ENCODE results near the gene OR1E1. TPM values are rescaled to one million over a fixed set of nuclear protein-coding genes. Genes with fewer than 3 reads are reported as not detected.
"Not testable (repeated sequence)": the region's sequence is repeated elsewhere in the genome, so short reads cannot be mapped to it uniquely, and the experiment has no call there.

Gene OR1E1
- not detected for polyA plus RNA-seq (2013, experiment 1 of 2)
- polyA plus RNA-seq (2013, experiment 2 of 2) = not detected

GRCh38 chr17:3398310-3398709 is at the start of gene OR1E1:
Gene OR1E1, minus strand, starts transcription at chr17:3398410. Its CDS starts 0 bp downstream, at chr17:3398410.
- WGBS, 2 experiments (ENCODE audit: insufficient coverage in 2 of 2) = no CpG with 5 or more reads among the region's 1 CpG
- Histone ChIP-seq H3K36me3 (ENCODE audit: control insufficient read depth, insufficient read depth, low read length) (no peaks in the 10 kb centered on the region), H3K4me3 (ENCODE audit: extremely low read depth, insufficient read depth, low read length, poor library complexity, severe bottlenecking) (no peak within 1 kb of the TSS), H3K27ac (ENCODE audit: low read depth, low read length, severe bottlenecking) (no peak within 1 kb of the TSS), H3K9me3 (ENCODE audit: control insufficient read depth, low read length) (no peaks in the 10 kb centered on the region), H3K4me1 (ENCODE audit: control insufficient read depth, insufficient read depth, low read length, poor library complexity, severe bottlenecking) (no peaks in the 10 kb centered on the region)

GRCh38 chr17:3447625-3448024 is 49.4 kb upstream of the OR1E1 start:
- Histone ChIP-seq H3K9me3 (ENCODE audit: control insufficient read depth, low read length) (no peaks in the 10 kb centered on the region), H3K27ac (ENCODE audit: low read depth, low read length, severe bottlenecking) (no peak overlapping the region), H3K36me3 (ENCODE audit: control insufficient read depth, insufficient read depth, low read length) (no peaks in the 10 kb centered on the region), H3K4me1 (ENCODE audit: control insufficient read depth, insufficient read depth, low read length, poor library complexity, severe bottlenecking) (no peaks in the 10 kb centered on the region), H3K4me3 (ENCODE audit: extremely low read depth, insufficient read depth, low read length, poor library complexity, severe bottlenecking) (no peak overlapping the region)
- WGBS, 2 experiments (ENCODE audit: insufficient coverage in 2 of 2) = 17 to 71% methylated on average over 1 of the region's 2 CpGs

- Histone ChIP-seq H3K4me1 (ENCODE audit: control insufficient read depth, insufficient read depth, low read length, poor library complexity, severe bottlenecking) (no peaks in the 10 kb centered on the region), H3K9me3 (ENCODE audit: control insufficient read depth, low read length) (no peaks in the 10 kb centered on the region), H3K4me3 (ENCODE audit: extremely low read depth, insufficient read depth, low read length, poor library complexity, severe bottlenecking) (no peak overlapping the region), H3K36me3 (ENCODE audit: control insufficient read depth, insufficient read depth, low read length) (no peaks in the 10 kb centered on the region), H3K27ac (ENCODE audit: low read depth, low read length, severe bottlenecking) (no peak overlapping the region)
- WGBS, 2 experiments (ENCODE audit: insufficient coverage in 2 of 2) = 100% methylated on average over 1 of the region's 2 CpGs; no CpG with 5 or more reads in 1 of the 2 experiments
These were observed 42.2 kb upstream of the OR1E1 start for GRCh38 chr17:3440451-3440850.

- 68 to 75% methylated on average over 1 of the region's 1 CpG for WGBS, 2 experiments (ENCODE audit: insufficient coverage in 2 of 2)
- no peaks in the 10 kb centered on the region for H3K9me3 ChIP-seq (ENCODE audit: control insufficient read depth, low read length)
- H3K27ac ChIP-seq (ENCODE audit: low read depth, low read length, severe bottlenecking) = no peak overlapping the region
- no peaks in the 10 kb centered on the region for H3K4me1 ChIP-seq (ENCODE audit: control insufficient read depth, insufficient read depth, low read length, poor library complexity, severe bottlenecking)
- no peaks in the 10 kb centered on the region for H3K36me3 ChIP-seq (ENCODE audit: control insufficient read depth, insufficient read depth, low read length)
- H3K4me3 ChIP-seq (ENCODE audit: extremely low read depth, insufficient read depth, low read length, poor library complexity, severe bottlenecking) = no peak overlapping the region
These were observed 40.2 kb upstream of the OR1E1 start for GRCh38 chr17:3438368-3438767.

- peaks cover 4% of the 10 kb centered on the region for H3K9me3 ChIP-seq (ENCODE audit: control insufficient read depth, low read length)
- H3K4me3 ChIP-seq (ENCODE audit: extremely low read depth, insufficient read depth, low read length, poor library complexity, severe bottlenecking) = no peak within 1 kb of the TSS
- H3K36me3 ChIP-seq (ENCODE audit: control insufficient read depth, insufficient read depth, low read length) = no peaks in the 10 kb centered on the region
- no peaks in the 10 kb centered on the region for H3K4me1 ChIP-seq (ENCODE audit: control insufficient read depth, insufficient read depth, low read length, poor library complexity, severe bottlenecking)
- 77 to 94% methylated on average over 2 of the region's 3 CpGs for WGBS, 2 experiments (ENCODE audit: insufficient coverage in 2 of 2)
- no peak within 1 kb of the TSS for H3K27ac ChIP-seq (ENCODE audit: low read depth, low read length, severe bottlenecking)
These were observed 35.5 kb upstream of the OR1E1 start, which contains the start of gene OR1E2 for GRCh38 chr17:3433741-3434140. Gene OR1E2, minus strand, starts transcription at chr17:3433841. Its CDS starts 0 bp downstream, at chr17:3433841.

- not testable (repeated sequence) for H3K36me3 ChIP-seq (ENCODE audit: control insufficient read depth, insufficient read depth, low read length); H3K27ac ChIP-seq (ENCODE audit: low read depth, low read length, severe bottlenecking); H3K4me1 ChIP-seq (ENCODE audit: control insufficient read depth, insufficient read depth, low read length, poor library complexity, severe bottlenecking); H3K4me3 ChIP-seq (ENCODE audit: extremely low read depth, insufficient read depth, low read length, poor library complexity, severe bottlenecking); H3K9me3 ChIP-seq (ENCODE audit: control insufficient read depth, low read length)
- 25 to 29% methylated on average over 5 to 6 of the region's 7 CpGs for WGBS, 2 experiments (ENCODE audit: insufficient coverage in 2 of 2)
These were observed 35.0 kb upstream of the OR1E1 start for GRCh38 chr17:3433215-3433614.

GRCh38 chr17:3418222-3418621 is 20.0 kb upstream of the OR1E1 start:
- Histone ChIP-seq H3K9me3 (ENCODE audit: control insufficient read depth, low read length) (no peaks in the 10 kb centered on the region), H3K36me3 (ENCODE audit: control insufficient read depth, insufficient read depth, low read length) (no peaks in the 10 kb centered on the region), H3K27ac (ENCODE audit: low read depth, low read length, severe bottlenecking) (no peak overlapping the region), H3K4me3 (ENCODE audit: extremely low read depth, insufficient read depth, low read length, poor library complexity, severe bottlenecking) (no peak overlapping the region), H3K4me1 (ENCODE audit: control insufficient read depth, insufficient read depth, low read length, poor library complexity, severe bottlenecking) (no peaks in the 10 kb centered on the region)
- 28 to 50% methylated on average over 1 to 2 of the region's 2 CpGs for WGBS, 2 experiments (ENCODE audit: insufficient coverage in 2 of 2)

- 100% methylated on average over 1 to 3 of the region's 5 CpGs for WGBS, 2 experiments (ENCODE audit: insufficient coverage in 2 of 2)
- H3K27ac ChIP-seq (ENCODE audit: low read depth, low read length, severe bottlenecking) = no peak overlapping the region
- no peaks in the 10 kb centered on the region for H3K9me3 ChIP-seq (ENCODE audit: control insufficient read depth, low read length)
These were observed 17.4 kb upstream of the OR1E1 start for GRCh38 chr17:3415610-3416009.

GRCh38 chr17:3412216-3412615 is 14.0 kb upstream of the OR1E1 start:
- not testable (repeated sequence) for H3K36me3 ChIP-seq (ENCODE audit: control insufficient read depth, insufficient read depth, low read length); H3K4me1 ChIP-seq (ENCODE audit: control insufficient read depth, insufficient read depth, low read length, poor library complexity, severe bottlenecking); H3K9me3 ChIP-seq (ENCODE audit: control insufficient read depth, low read length); H3K27ac ChIP-seq (ENCODE audit: low read depth, low read length, severe bottlenecking); H3K4me3 ChIP-seq (ENCODE audit: extremely low read depth, insufficient read depth, low read length, poor library complexity, severe bottlenecking)
- WGBS, 2 experiments (ENCODE audit: insufficient coverage in 2 of 2) = 100% methylated on average over 2 of the region's 16 CpGs; no CpG with 5 or more reads in 1 of the 2 experiments

More at GRCh38 chr17:3415610-3416009, 17.4 kb upstream of the OR1E1 start:
- Histone ChIP-seq H3K4me3 (ENCODE audit: extremely low read depth, insufficient read depth, low read length, poor library complexity, severe bottlenecking) (no peak overlapping the region), H3K4me1 (ENCODE audit: control insufficient read depth, insufficient read depth, low read length, poor library complexity, severe bottlenecking) (no peaks in the 10 kb centered on the region), H3K36me3 (ENCODE audit: control insufficient read depth, insufficient read depth, low read length) (no peaks in the 10 kb centered on the region)

- peaks cover 13% of the 10 kb centered on the region for H3K9me3 ChIP-seq (ENCODE audit: control insufficient read depth, low read length)
- WGBS, 2 experiments (ENCODE audit: insufficient coverage in 2 of 2) = 80% methylated on average over 2 of the region's 3 CpGs; no CpG with 5 or more reads in 1 of the 2 experiments
- no peaks in the 10 kb centered on the region for H3K4me1 ChIP-seq (ENCODE audit: control insufficient read depth, insufficient read depth, low read length, poor library complexity, severe bottlenecking)
- H3K4me3 ChIP-seq (ENCODE audit: extremely low read depth, insufficient read depth, low read length, poor library complexity, severe bottlenecking) = no peak within 1 kb of the TSS
- H3K36me3 ChIP-seq (ENCODE audit: control insufficient read depth, insufficient read depth, low read length) = no peaks in the 10 kb centered on the region
- H3K27ac ChIP-seq (ENCODE audit: low read depth, low read length, severe bottlenecking) = no peak within 1 kb of the TSS
These were observed 12.9 kb upstream of the OR1E1 start, which contains the start of gene OR3A3 for GRCh38 chr17:3411070-3411469. Gene OR3A3, plus strand, starts transcription at chr17:3411370.

GRCh38 chr17:3403856-3404255 is 5.6 kb upstream of the OR1E1 start:
- not testable (repeated sequence) for H3K4me3 ChIP-seq (ENCODE audit: extremely low read depth, insufficient read depth, low read length, poor library complexity, severe bottlenecking); H3K36me3 ChIP-seq (ENCODE audit: control insufficient read depth, insufficient read depth, low read length); H3K4me1 ChIP-seq (ENCODE audit: control insufficient read depth, insufficient read depth, low read length, poor library complexity, severe bottlenecking); H3K27ac ChIP-seq (ENCODE audit: low read depth, low read length, severe bottlenecking)
- 57 to 80% methylated on average over 1 of the region's 1 CpG for WGBS, 2 experiments (ENCODE audit: insufficient coverage in 2 of 2)
- H3K9me3 ChIP-seq (ENCODE audit: control insufficient read depth, low read length) = peaks cover 16% of the 10 kb centered on the region
